SK-N-SH (cell line): ENCODE measurements around the gene AHDC1.

Source experiments
- CHD2 ChIP-seq: fragments of 150-350 bp; IDR thresholded peaks from 2 replicates; pipeline ENCODE4 v1.6.1; 2018; ENCODE audit warnings: low read length; ENCODE audit not compliant: partially characterized antibody
- JUND ChIP-seq: IDR thresholded peaks from 2 replicates; pipeline ENCODE4 v1.4.0; 2012
- NFIC ChIP-seq: IDR thresholded peaks from 2 replicates; pipeline ENCODE4 v1.4.0; 2012; ENCODE audit warnings: borderline replicate concordance
- POLR2AphosphoS5 ChIP-seq: IDR thresholded peaks from 2 replicates; pipeline ENCODE4 v1.6.1; 2012; ENCODE audit warnings: low read depth, low read length
- RAD21 ChIP-seq: IDR thresholded peaks from 2 replicates; pipeline ENCODE4 v1.6.1; 2012; ENCODE audit warnings: mild to moderate bottlenecking, low read length
- REST ChIP-seq: IDR thresholded peaks from 2 replicates; pipeline ENCODE4 v1.6.1; 2012; ENCODE audit warnings: mild to moderate bottlenecking, low read depth, low read length, moderate library complexity
- SIN3A ChIP-seq: IDR thresholded peaks from 2 replicates; pipeline ENCODE4 v1.6.1; 2012; ENCODE audit warnings: low read depth, mild to moderate bottlenecking, low read length, moderate library complexity, borderline replicate concordance
- SMC3 ChIP-seq: IDR thresholded peaks from 2 replicates; pipeline ENCODE4 v1.6.1; 2012; ENCODE audit warnings: low read depth, low read length, improper control_type of control experiment
- TEAD4 ChIP-seq: IDR thresholded peaks from 2 replicates; pipeline ENCODE4 v1.4.0; 2012; ENCODE audit warnings: mild to moderate bottlenecking, borderline replicate concordance; ENCODE audit not compliant: insufficient read depth
- USF2 ChIP-seq: fragments of 150-350 bp; IDR thresholded peaks from 2 replicates; pipeline ENCODE4 v1.6.1; 2017; ENCODE audit warnings: antibody characterized with exemption, low read length, low read depth, borderline replicate concordance
- YY1 ChIP-seq: IDR thresholded peaks from 2 replicates; pipeline ENCODE4 v1.4.0; 2012; ENCODE audit warnings: low read depth, mild to moderate bottlenecking
- TF ChIP-seq, protein P1 (sequence below): fragments of 200-600 bp; sonication (generic); IDR thresholded peaks from 2 replicates; pipeline ENCODE4 v1.6.1; 2017; ENCODE audit warnings: antibody characterized with exemption, mild to moderate bottlenecking, moderate library complexity
- TF ChIP-seq, protein P2 (sequence below): IDR thresholded peaks from 2 replicates; pipeline ENCODE4 v1.4.0; 2012; ENCODE audit warnings: low read depth
- TF ChIP-seq, protein P3 (sequence below): IDR thresholded peaks from 2 replicates; pipeline ENCODE4; 2012

- TF ChIP-seq TEAD4, result no peak
- TF ChIP-seq, protein P1, sequence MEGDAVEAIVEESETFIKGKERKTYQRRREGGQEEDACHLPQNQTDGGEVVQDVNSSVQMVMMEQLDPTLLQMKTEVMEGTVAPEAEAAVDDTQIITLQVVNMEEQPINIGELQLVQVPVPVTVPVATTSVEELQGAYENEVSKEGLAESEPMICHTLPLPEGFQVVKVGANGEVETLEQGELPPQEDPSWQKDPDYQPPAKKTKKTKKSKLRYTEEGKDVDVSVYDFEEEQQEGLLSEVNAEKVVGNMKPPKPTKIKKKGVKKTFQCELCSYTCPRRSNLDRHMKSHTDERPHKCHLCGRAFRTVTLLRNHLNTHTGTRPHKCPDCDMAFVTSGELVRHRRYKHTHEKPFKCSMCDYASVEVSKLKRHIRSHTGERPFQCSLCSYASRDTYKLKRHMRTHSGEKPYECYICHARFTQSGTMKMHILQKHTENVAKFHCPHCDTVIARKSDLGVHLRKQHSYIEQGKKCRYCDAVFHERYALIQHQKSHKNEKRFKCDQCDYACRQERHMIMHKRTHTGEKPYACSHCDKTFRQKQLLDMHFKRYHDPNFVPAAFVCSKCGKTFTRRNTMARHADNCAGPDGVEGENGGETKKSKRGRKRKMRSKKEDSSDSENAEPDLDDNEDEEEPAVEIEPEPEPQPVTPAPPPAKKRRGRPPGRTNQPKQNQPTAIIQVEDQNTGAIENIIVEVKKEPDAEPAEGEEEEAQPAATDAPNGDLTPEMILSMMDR, result no peak
- TF ChIP-seq, protein P2, sequence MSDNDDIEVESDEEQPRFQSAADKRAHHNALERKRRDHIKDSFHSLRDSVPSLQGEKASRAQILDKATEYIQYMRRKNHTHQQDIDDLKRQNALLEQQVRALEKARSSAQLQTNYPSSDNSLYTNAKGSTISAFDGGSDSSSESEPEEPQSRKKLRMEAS, result no peak
- TF ChIP-seq YY1, result no peak
- no peak for TF ChIP-seq POLR2AphosphoS5
- no peak for TF ChIP-seq NFIC
- no peak for TF ChIP-seq JUND
- no peak for TF ChIP-seq CHD2
- no peak for TF ChIP-seq SIN3A
- TF ChIP-seq USF2, result no peak
- TF ChIP-seq, protein P3, sequence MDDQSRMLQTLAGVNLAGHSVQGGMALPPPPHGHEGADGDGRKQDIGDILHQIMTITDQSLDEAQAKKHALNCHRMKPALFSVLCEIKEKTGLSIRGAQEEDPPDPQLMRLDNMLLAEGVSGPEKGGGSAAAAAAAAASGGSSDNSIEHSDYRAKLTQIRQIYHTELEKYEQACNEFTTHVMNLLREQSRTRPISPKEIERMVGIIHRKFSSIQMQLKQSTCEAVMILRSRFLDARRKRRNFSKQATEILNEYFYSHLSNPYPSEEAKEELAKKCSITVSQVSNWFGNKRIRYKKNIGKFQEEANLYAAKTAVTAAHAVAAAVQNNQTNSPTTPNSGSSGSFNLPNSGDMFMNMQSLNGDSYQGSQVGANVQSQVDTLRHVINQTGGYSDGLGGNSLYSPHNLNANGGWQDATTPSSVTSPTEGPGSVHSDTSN, result no peak
- TF ChIP-seq SMC3, result no peak
- TF ChIP-seq RAD21, result no peak
- no peak for TF ChIP-seq REST
Observed at GRCh38 chr1:27614625-27615344, 10.8 kb upstream of the AHDC1 start.
